ENCODE results near the gene GALNT2.

Gene GALNT2

DNA sequence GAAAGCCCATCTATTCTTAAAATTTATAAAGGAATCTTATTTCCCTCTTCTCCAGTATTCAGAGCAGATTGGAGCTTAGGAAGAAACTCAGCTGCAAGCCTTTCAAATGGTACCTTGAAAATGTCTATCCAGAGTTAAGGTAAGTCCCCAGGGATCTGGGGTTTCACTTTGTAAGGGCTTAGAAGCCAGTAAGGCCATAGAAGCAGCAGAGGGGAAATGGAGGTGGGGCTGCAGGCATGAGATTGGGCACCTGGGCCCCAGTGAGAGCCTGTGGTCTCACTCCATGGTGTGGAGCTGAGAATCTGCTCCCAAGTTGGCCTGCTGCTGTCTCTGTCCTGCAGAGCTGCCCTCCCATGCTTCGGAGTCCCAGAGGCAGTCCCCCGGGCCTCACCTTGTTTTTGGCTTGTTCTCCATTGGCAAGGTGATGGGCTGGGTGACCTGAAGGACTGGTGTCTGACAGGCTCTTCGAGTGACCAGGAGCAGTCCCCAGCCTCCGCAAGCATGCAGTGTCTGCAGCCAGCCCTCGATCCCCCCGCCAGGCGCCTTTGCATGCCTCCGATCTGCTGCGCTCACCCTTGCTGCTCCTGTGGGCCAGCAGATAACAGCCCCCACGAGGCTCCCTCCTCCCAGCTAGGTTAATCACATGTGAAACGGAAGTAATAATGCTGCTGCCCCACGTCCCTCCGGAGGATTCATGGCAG lies 196.0 kb downstream of the GALNT2 start:
- Histone ChIP-seq H3K9ac (ENCODE audit: low read length) (no peak overlapping the region), H3K4me3 (ENCODE audit: low read length) (no peak overlapping the region), H3K27me3 (replicated peaks; ENCODE audit: control insufficient read depth, insufficient read depth, low read length) (no peaks in the 10 kb centered on the region), H3K4me1 (ENCODE audit: control insufficient read depth, insufficient read depth, low read length) (peaks cover 5% of the 10 kb centered on the region), H3K9me3 (ENCODE audit: control insufficient read depth, low read length) (no peaks in the 10 kb centered on the region), H3K36me3 (ENCODE audit: control insufficient read depth, insufficient read depth, low read length, severe bottlenecking) (peaks cover 91% of the 10 kb centered on the region)
- no peak for DNase-seq (ENCODE audit: low read depth)

DNA sequence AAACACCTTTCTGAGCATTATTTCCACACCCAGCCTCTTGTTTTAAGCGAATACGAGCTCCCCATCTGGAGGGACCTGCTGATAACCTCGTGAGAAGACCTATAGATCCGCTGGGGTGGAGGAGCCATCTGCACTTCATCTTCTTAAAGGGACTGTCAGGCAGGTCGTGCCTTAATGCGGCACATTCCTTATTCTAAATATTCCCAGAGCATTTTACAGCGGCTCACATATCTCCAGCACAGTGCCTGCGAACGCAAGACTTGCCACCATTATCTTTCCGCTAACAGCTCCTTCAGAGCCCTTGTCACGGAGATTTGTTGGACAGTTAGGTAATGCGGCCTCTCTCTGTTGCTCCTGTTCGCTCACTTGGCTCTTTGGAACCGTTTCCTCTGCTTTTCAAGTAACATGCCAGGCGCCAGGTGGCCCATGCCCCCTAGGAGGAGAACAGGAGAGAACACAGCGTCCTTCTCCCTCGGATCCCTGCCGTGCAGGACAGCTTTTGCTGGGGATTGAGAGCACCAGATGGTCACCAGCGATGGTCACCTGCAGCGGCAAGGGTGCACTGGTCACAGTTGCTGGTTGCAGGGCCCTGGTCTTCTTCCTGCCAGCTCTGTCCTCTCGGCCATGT lies 196.6 kb downstream of the GALNT2 start:
- no peak overlapping the region for H3K4me3 ChIP-seq (ENCODE audit: low read length)
- H3K4me1 ChIP-seq (ENCODE audit: control insufficient read depth, insufficient read depth, low read length) = peaks cover 5% of the 10 kb centered on the region
- DNase-seq (ENCODE audit: low read depth) = no peak
- H3K27me3 ChIP-seq (replicated peaks; ENCODE audit: control insufficient read depth, insufficient read depth, low read length) = no peaks in the 10 kb centered on the region
- no peak overlapping the region for H3K9ac ChIP-seq (ENCODE audit: low read length)
- peaks cover 91% of the 10 kb centered on the region for H3K36me3 ChIP-seq (ENCODE audit: control insufficient read depth, insufficient read depth, low read length, severe bottlenecking)
- H3K9me3 ChIP-seq (ENCODE audit: control insufficient read depth, low read length) = no peaks in the 10 kb centered on the region

DNA sequence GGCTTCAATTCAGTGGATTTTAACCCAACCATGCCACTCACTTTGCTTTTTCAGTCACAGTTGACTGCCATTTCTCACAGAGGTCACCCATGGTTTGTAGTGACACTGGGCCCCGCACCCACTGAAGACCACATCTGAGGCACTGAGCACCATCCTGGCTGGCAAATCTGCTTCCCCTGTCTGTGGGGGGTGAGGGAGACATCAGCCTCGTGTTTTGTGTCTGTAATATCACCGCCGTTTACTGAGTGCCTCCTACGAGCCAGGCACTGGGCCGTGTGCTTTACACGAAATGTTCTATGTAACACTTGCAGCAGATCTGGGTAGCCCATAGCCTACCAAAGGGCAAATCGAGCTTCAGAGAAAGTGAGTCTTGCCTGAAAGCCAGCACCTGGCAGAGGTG lies 197.3 kb downstream of the GALNT2 start:
- peaks cover 85% of the 10 kb centered on the region for H3K36me3 ChIP-seq (ENCODE audit: control insufficient read depth, insufficient read depth, low read length, severe bottlenecking)
- H3K9ac ChIP-seq (ENCODE audit: low read length) = no peak overlapping the region
- no peak for DNase-seq (ENCODE audit: low read depth)
- H3K27me3 ChIP-seq (replicated peaks; ENCODE audit: control insufficient read depth, insufficient read depth, low read length) = no peaks in the 10 kb centered on the region
- H3K9me3 ChIP-seq (ENCODE audit: control insufficient read depth, low read length) = no peaks in the 10 kb centered on the region
- no peak overlapping the region for H3K4me3 ChIP-seq (ENCODE audit: low read length)
- H3K4me1 ChIP-seq (ENCODE audit: control insufficient read depth, insufficient read depth, low read length) = peaks cover 5% of the 10 kb centered on the region

DNA sequence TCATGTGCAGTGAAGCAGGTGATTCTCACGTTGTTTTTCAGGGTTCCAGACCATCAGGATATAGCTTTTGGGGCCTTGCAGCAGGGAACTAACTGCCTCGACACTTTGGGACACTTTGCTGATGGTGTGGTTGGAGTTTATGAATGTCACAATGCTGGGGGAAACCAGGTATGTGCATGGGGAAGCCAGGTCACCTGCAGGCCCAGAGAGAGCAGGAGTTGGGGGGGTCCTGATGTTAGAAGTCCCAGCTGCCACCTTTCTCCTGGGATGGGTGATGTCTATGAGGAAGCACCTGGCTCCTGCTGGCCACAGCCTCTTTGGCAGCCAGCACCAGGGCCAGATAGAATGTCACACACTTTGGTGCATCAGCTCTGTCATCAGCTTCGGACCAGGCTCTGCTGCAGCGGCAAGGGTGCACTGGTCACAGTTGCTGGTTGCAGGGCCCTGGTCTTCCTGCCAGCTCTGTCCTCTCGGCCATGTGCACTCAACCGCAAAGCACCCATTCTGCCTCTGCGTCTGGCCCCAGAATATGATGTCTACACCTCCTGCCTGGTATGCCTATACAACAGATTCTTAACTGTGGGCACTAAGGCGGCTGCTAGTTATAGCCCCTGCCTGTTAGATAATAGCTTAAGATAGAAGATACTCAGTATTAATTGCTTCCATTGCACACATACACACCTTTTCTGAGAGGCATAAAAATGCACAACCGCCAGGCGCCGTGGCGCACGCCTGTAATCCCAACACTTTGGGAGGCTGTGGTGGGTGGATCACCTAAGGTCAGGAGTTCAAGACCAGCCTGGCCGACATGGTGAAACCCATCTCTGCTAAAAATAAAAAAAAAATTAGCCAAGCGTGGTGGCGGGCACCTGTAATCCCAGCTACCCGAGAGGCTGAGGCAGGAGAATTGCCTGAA lies 198.4 kb downstream of the GALNT2 start:
- Histone ChIP-seq H3K4me3 (ENCODE audit: low read length) (no peak overlapping the region), H3K36me3 (ENCODE audit: control insufficient read depth, insufficient read depth, low read length, severe bottlenecking) (peaks cover 74% of the 10 kb centered on the region), H3K4me1 (ENCODE audit: control insufficient read depth, insufficient read depth, low read length) (peaks cover 9% of the 10 kb centered on the region), H3K9ac (ENCODE audit: low read length) (no peak overlapping the region), H3K9me3 (ENCODE audit: control insufficient read depth, low read length) (no peaks in the 10 kb centered on the region), H3K27me3 (replicated peaks; ENCODE audit: control insufficient read depth, insufficient read depth, low read length) (no peaks in the 10 kb centered on the region)
- DNase-seq (ENCODE audit: low read depth) = no peak

DNA sequence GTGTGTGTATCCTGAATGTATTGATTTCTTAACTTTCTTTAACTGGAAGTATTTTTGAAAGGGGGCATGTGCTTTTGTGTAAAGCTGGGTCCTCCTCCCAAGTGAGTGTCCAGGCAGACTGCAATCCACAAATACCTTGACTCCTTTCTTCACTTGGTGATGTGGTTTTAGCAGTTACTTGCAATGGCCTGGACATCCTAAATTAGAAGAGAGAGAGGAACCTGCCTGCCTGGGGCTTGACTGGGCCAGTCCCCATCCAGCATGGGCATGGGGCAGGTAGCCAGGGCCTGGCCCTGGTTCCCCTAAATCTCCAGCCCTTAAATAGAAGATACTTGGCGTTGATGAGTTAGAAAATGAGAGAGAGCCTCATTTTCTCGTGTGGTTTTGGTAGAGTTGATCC lies 199.4 kb downstream of the GALNT2 start:
- H3K36me3 ChIP-seq (ENCODE audit: control insufficient read depth, insufficient read depth, low read length, severe bottlenecking) = peaks cover 74% of the 10 kb centered on the region
- H3K4me3 ChIP-seq (ENCODE audit: low read length) = no peak overlapping the region
- H3K9ac ChIP-seq (ENCODE audit: low read length) = no peak overlapping the region
- DNase-seq (ENCODE audit: low read depth) = no peak
- H3K4me1 ChIP-seq (ENCODE audit: control insufficient read depth, insufficient read depth, low read length) = peaks cover 15% of the 10 kb centered on the region
- H3K9me3 ChIP-seq (ENCODE audit: control insufficient read depth, low read length) = no peaks in the 10 kb centered on the region
- H3K27me3 ChIP-seq (replicated peaks; ENCODE audit: control insufficient read depth, insufficient read depth, low read length) = no peaks in the 10 kb centered on the region

DNA sequence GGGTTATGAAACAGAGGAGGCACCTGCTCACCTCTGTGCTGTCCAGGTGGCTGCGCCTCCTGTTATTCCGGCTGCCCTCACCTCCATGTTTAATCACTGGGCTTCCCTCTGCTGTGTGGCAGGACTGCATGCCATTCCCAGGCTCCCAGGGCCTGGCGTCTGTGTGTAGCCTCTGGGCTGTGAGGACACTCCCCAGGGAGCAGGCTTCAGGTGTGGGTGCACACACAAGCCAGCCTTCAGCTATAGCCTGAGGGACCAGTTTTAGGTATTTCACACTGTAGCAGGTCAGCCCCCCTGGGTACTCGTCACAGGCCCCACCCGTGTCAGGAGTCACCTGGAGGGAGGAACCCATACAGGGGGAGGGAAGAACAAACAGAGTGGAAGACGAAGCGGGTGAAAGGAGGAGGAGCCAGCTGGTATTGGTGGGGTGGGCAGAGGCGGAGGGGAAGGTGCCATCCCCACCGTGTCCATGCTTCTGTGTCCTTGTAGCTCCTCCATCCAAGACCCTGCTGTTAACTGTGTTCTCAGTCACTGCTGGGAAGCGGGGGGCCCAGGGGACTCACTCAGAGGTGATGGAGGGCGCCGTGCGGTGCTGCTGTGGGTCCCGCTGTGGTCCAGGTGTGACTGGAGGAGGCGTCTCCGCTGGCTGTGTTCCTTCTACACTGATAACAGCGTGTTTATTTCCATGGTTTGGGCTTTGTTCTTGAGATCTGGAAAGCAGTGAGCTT lies 200.5 kb downstream of the GALNT2 start:
- DNase-seq (ENCODE audit: low read depth) = no peak
- Histone ChIP-seq H3K4me1 (ENCODE audit: control insufficient read depth, insufficient read depth, low read length) (peaks cover 15% of the 10 kb centered on the region), H3K9me3 (ENCODE audit: control insufficient read depth, low read length) (no peaks in the 10 kb centered on the region), H3K4me3 (ENCODE audit: low read length) (no peak overlapping the region), H3K27me3 (replicated peaks; ENCODE audit: control insufficient read depth, insufficient read depth, low read length) (no peaks in the 10 kb centered on the region), H3K9ac (ENCODE audit: low read length) (no peak overlapping the region), H3K36me3 (ENCODE audit: control insufficient read depth, insufficient read depth, low read length, severe bottlenecking) (peaks cover 74% of the 10 kb centered on the region)

DNA sequence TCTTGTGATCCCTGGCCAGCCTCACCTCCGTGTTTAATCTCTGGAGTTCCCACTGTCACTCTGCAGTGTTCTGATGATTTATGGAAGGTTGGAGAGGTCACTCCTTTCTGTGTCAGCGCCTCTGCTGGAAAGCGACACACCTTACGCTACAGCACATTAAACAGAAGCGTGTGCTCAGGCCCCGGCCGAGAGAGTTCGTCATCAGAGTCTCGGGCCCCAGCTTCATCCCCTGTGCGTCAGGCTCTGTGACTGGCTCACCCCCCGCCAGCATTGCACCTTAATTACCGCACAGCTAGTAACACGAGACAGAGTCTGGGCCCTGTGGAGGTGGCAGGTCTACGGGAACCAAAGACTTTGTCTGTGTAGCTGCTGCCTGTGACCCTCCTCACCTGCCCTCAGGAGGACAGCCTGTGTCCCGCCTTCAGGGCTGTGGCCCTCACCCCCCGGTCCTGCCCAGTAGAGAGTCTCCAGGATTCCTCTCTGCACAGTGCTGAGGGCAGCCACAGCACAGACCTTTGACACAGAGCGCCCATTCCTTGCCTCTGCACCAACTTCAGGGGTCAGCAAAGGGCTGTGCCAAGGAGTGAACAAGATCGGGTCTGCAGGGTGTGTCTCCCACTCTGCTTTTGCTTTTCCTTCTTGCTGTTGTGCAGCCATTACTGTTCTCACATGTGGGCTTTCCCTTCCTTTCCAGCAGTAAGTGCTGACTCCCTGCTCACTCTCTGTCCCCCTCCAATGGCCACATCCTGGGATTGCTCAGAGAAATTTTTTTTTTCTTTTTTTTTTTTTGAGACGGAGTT lies 201.5 kb downstream of the GALNT2 start:
- DNase-seq (ENCODE audit: low read depth) = peak; percentile 85
- Histone ChIP-seq H3K27me3 (replicated peaks; ENCODE audit: control insufficient read depth, insufficient read depth, low read length) (no peaks in the 10 kb centered on the region), H3K4me3 (ENCODE audit: low read length) (no peak overlapping the region), H3K9ac (ENCODE audit: low read length) (peak overlapping the region; percentile 6), H3K4me1 (ENCODE audit: control insufficient read depth, insufficient read depth, low read length) (peaks cover 15% of the 10 kb centered on the region), H3K9me3 (ENCODE audit: control insufficient read depth, low read length) (no peaks in the 10 kb centered on the region), H3K36me3 (ENCODE audit: control insufficient read depth, insufficient read depth, low read length, severe bottlenecking) (peaks cover 72% of the 10 kb centered on the region)

DNA sequence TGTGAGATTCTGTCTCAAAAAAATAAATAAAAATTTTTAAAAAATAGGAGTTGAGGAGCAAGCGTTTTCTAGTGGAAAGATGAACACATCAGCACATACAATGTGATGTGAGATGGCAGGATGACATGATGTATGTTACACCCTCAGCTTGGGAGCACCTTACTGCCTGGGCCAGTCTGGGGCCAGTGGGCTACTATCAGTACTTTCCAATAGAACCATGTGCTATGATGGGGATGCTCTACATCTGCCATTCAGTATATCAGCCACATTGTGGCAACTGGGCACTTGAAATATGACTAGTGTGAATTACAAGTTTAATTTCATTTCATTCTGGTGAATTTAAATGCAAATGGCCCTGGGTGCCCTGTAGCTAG lies 203.1 kb downstream of the GALNT2 start:
- no peak for DNase-seq (ENCODE audit: low read depth)
- H3K27me3 ChIP-seq (replicated peaks; ENCODE audit: control insufficient read depth, insufficient read depth, low read length) = no peaks in the 10 kb centered on the region
- no peak overlapping the region for H3K4me3 ChIP-seq (ENCODE audit: low read length)
- no peaks in the 10 kb centered on the region for H3K9me3 ChIP-seq (ENCODE audit: control insufficient read depth, low read length)
- H3K4me1 ChIP-seq (ENCODE audit: control insufficient read depth, insufficient read depth, low read length) = peaks cover 15% of the 10 kb centered on the region
- no peak overlapping the region for H3K9ac ChIP-seq (ENCODE audit: low read length)
- peaks cover 71% of the 10 kb centered on the region for H3K36me3 ChIP-seq (ENCODE audit: control insufficient read depth, insufficient read depth, low read length, severe bottlenecking)

DNA sequence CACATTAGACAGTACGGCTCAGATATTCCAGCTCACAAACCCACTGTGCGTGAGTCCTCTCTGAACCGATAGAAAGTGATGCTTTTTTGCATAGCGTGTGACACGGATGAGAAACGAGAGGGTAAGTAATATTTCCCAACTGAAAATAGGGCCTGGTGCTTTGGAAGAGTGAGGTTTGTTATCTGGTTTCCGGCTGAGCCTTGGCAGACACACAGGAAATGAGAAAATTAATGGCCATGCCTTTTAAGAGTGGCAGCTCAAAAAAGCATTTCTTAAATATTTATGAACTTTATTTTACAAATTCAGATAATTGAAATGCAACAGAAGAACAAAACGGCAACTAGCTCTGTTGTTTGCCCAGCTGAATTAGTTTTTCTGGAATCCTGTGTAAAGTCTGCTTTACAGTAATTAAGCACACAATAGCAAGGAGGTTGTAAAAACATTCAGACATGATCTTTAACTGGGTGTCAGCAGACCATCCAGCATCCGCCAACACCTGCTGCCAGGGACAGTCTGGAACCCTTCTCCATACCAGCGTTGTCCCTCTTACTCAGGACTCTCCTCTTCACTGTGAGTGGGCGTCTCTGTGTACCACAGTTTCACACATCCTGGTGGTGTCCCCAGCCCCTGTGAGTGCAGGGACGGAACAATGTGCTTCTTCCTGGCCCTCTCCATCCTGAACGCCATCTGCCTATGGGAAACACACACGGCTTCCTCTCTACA lies 203.7 kb downstream of the GALNT2 start:
- H3K9me3 ChIP-seq (ENCODE audit: control insufficient read depth, low read length) = no peaks in the 10 kb centered on the region
- H3K36me3 ChIP-seq (ENCODE audit: control insufficient read depth, insufficient read depth, low read length, severe bottlenecking) = peaks cover 71% of the 10 kb centered on the region
- H3K27me3 ChIP-seq (replicated peaks; ENCODE audit: control insufficient read depth, insufficient read depth, low read length) = no peaks in the 10 kb centered on the region
- H3K9ac ChIP-seq (ENCODE audit: low read length) = no peak overlapping the region
- H3K4me3 ChIP-seq (ENCODE audit: low read length) = no peak overlapping the region
- H3K4me1 ChIP-seq (ENCODE audit: control insufficient read depth, insufficient read depth, low read length) = peaks cover 15% of the 10 kb centered on the region
- DNase-seq (ENCODE audit: low read depth) = no peak
